ENCODE measurements around the gene HSP90AA1.

DNA sequence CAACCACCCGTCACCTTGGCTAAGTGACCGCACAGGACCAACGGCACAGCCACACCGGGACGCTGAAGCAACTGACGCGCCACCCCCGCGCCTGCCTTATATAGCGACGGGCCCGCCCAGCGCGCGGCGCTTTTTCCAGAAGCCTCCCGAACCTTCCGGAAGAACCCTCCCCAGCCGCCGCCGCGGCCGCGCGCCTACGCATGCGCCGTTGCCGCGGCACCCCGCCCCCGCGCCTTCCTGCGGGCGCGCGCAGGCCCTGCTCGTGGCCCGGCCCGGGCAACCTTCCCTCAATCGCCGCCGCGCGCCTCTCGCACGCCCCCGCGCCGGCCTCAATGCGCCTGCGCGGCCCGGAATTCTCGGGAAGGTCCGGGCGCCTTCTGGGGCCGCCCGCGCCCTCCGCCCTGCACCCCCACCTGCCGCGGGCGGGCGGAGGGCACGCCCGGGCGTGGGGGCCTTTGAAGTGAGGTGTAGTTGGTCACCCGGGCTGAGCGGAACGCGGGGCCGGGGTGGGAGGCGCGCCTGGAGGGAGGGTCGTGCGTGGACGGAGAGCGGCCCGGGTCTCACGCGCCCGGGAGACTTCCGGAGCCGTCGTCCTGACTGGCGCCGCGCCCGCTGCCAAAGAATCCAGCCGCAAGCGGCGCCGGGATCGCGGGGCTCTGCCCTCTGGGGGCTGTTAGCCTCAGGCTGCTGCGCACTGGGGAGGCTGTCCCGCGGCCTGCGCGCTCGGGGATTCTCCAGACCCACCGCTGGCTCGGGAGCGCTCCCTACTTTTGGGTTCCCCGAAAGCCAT, at the start of gene HSP90AA1:
- TF ChIP-seq, protein P1, sequence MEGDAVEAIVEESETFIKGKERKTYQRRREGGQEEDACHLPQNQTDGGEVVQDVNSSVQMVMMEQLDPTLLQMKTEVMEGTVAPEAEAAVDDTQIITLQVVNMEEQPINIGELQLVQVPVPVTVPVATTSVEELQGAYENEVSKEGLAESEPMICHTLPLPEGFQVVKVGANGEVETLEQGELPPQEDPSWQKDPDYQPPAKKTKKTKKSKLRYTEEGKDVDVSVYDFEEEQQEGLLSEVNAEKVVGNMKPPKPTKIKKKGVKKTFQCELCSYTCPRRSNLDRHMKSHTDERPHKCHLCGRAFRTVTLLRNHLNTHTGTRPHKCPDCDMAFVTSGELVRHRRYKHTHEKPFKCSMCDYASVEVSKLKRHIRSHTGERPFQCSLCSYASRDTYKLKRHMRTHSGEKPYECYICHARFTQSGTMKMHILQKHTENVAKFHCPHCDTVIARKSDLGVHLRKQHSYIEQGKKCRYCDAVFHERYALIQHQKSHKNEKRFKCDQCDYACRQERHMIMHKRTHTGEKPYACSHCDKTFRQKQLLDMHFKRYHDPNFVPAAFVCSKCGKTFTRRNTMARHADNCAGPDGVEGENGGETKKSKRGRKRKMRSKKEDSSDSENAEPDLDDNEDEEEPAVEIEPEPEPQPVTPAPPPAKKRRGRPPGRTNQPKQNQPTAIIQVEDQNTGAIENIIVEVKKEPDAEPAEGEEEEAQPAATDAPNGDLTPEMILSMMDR (conservative IDR thresholded peaks at IDR 0.05), result peak; percentile 28; the same call in 1 of the 2 replicates
- no peak for TF ChIP-seq EZH2 (IDR thresholded peaks at IDR 0.05; ENCODE audit: low read depth)
